ENCODE results near the gene BST2.
A peak's percentile ranks its signal among the peaks of the same experiment; 100 is the strongest.

BST2 gene

GRCh38 chr19:17419621-17420474 is 14.4 kb upstream of the BST2 start, which contains the start of gene MVB12A:
Gene MVB12A (plus strand): TSS chr19:17420047. CDS start chr19:17420136, 89 bp downstream.
- DNase-seq (ENCODE audit: low read depth, low spot score): peak; percentile 100

GRCh38 chr19:17419154-17419620 is 13.8 kb upstream of the BST2 start:
- DNase-seq (ENCODE audit: low read depth, low spot score): no peak

GRCh38 chr19:17418710-17419109 is 13.3 kb upstream of the BST2 start:
- no peak for DNase-seq (ENCODE audit: low read depth, low spot score)

- no peak for DNase-seq (ENCODE audit: low read depth, low spot score)
These were observed 9.7 kb upstream of the BST2 start for GRCh38 chr19:17415121-17415520.

GRCh38 chr19:17414097-17414496 is 8.7 kb upstream of the BST2 start:
- no peak for DNase-seq (ENCODE audit: low read depth, low spot score)

- DNase-seq (ENCODE audit: low read depth, low spot score): no peak
These were observed 6.4 kb upstream of the BST2 start for GRCh38 chr19:17411801-17412200.

- DNase-seq (ENCODE audit: low read depth, low spot score): no peak
These were observed 4.6 kb upstream of the BST2 start for GRCh38 chr19:17409990-17410389.

- DNase-seq (ENCODE audit: low read depth, low spot score): no peak
These were observed 1.4 kb upstream of the BST2 start for GRCh38 chr19:17406887-17407196.

GRCh38 chr19:17406046-17406886 is 836 bp upstream of the BST2 start:
- peak; percentile 84 for DNase-seq (ENCODE audit: low read depth, low spot score)

GRCh38 chr19:17404621-17405249 is 695 bp downstream of the BST2 start:
- DNase-seq (ENCODE audit: low read depth, low spot score): no peak

GRCh38 chr19:17404015-17404414 is 1.4 kb downstream of the BST2 start:
- no peak for DNase-seq (ENCODE audit: low read depth, low spot score)

GRCh38 chr19:17402982-17403855 is 2.2 kb downstream of the BST2 start:
- DNase-seq (ENCODE audit: low read depth, low spot score): no peak

- DNase-seq (ENCODE audit: low read depth, low spot score): no peak
These were observed 3.8 kb downstream of the BST2 start for GRCh38 chr19:17401628-17402027.

GRCh38 chr19:17398902-17399527 is 6.4 kb downstream of the BST2 start:
- DNase-seq (ENCODE audit: low read depth, low spot score): no peak

- DNase-seq (ENCODE audit: low read depth, low spot score): peak; percentile 72
These were observed 10.5 kb downstream of the BST2 start for GRCh38 chr19:17394891-17395415.

GRCh38 chr19:17393914-17394313 is 11.5 kb downstream of the BST2 start, which contains the start of gene CCDC194:
Gene CCDC194 (minus strand): TSS chr19:17394196. CDS start chr19:17394158, 38 bp downstream.
- no peak for DNase-seq (ENCODE audit: low read depth, low spot score)

GRCh38 chr19:17393002-17393401 is 12.4 kb downstream of the BST2 start:
- no peak for DNase-seq (ENCODE audit: low read depth, low spot score)

GRCh38 chr19:17391371-17392151 is 13.9 kb downstream of the BST2 start:
- no peak for DNase-seq (ENCODE audit: low read depth, low spot score)

GRCh38 chr19:17390665-17391370 is 14.6 kb downstream of the BST2 start:
- DNase-seq (ENCODE audit: low read depth, low spot score): peak; percentile 98
